GM21529 (cell line): ENCODE results near the gene CELF2.

Source experiments
- ATAC-seq: cut with Tn5 transposase; IDR thresholded peaks from one replicate; pipeline ENCODE4 v1.9.1; 2021; ENCODE audit not compliant: unreplicated experiment

Gene CELF2

DNA sequence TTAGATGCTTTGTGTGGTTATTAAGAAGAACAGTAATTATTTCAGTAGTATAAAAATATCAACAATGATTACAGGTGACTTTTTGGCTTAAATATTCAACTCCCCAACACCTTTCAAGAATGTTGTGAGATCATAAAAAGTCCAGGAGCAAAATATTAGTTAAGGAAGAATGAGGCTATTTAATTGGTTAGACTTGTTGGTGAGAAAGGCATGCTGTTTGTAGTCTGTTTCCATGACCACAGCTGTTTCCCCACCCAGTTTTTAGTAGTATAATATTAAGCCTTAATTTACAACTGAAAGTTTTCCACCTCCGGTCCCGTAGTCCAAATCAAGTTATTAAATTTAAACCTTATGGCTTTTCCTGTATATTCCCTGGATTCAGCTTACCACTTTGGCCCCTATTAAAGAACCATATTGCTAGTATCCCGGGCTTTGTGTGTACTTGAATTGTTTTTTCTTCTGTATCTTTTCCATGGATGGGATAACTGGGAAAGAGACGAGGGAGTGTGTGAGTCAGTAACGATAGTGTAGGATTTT lies 133.3 kb downstream of the CELF2 start:
- ATAC-seq = no peak

DNA sequence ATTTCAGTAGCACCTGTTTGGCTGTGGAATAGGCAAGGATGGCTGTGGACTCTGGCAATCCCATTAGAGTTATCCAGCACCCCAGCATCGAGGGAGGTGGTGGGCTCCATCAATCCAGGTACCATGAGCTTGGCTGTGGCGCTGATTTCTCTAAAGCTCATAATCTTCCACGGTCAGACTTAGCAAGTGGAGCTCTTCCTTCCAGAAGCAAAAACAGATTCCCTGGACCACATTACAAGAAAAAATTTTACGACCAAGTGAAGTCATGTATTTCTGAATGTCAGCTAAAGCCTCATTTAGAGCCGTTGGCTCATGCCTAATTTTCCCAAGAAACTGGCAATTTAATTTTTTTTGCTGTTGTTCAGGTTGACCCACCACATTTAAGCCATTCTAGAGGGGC lies 135.1 kb downstream of the CELF2 start:
- ATAC-seq = no peak

DNA sequence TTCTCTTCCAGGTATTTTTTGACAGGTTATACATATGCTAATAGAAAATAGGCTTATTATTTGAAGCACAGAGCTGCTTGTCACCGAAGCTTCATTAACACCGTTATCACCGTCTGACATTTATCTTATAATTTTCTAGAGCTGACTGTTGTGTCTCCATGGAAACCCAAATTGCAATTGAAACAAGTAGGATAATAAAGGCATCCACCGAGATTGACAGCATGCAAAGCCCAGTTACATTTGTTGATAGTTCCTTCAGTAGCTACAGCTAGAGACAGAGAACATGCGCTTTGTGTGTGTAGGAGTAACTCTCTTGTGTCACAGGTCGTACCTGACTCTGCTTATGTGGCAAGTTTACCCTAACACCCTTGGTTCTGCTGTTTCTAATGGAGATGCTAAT lies 135.6 kb downstream of the CELF2 start:
- ATAC-seq = no peak

DNA sequence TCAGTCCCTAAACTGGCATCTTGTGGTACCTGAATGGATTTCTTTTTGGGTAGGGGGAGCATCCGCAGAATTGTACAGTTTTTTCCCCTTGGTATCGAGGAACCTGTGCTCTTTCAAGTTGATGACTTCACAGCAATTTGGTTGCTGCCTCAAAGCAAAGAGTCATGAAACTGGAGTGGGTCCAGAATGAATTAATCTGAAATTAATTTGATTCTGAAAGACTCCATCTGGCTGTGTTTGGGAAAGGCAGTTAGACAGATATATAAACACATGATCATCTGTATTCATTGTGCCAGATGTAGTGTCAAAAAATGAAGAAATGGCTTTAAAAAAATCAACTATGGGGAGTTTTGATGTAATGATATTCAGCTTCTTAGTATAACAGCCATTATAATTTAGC lies 136.1 kb downstream of the CELF2 start:
- ATAC-seq = no peak

DNA sequence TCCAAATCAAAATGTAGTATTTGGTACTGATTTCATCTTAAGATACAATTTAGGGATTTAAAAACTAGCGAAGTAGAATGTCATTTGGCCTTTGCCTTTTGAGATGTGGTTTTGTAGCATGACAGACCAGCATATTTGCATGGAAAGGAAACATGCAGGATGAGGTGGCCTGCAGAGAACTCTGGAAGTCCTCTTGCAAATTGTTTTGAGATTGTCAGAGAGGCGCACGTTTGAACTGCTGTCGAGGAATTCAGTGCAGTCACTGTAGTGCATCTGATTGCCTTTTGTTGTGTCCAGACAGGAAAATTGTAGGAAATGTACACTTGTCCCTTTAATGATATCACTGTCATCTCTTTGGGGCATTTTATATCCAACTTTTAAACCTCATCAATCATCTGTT lies 136.7 kb downstream of the CELF2 start:
- peak; percentile 52 for ATAC-seq

DNA sequence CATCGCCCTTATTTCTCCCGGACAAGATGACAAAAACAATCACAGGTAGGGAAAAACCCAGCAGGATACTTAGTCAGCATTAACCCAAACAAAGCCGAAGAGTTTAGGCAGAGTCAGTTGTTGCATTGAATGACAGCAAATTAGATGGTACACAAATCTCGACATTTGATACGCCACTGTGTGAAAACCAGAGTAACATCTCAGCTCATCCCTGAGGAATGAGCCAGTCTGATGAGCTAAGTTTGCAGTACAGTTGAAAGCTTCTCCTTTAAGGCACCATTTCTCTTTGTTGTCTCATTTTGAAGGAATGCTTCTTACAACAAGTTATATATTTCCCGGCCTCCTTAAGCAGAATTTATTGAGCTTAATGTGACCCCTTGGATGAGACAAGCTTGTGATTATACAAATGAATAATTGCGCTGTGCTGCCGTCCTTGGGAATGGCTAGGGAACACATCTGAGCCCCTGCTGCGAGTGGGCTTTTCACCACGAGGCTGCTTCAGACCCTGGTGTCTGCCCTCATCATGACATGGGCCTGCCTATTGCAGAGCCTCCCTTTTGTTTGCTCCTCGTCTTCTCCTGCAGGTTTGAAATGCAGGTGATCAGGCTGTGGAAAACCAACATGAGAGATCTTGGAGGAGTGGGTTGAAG lies 137.3 kb downstream of the CELF2 start:
- no peak for ATAC-seq

DNA sequence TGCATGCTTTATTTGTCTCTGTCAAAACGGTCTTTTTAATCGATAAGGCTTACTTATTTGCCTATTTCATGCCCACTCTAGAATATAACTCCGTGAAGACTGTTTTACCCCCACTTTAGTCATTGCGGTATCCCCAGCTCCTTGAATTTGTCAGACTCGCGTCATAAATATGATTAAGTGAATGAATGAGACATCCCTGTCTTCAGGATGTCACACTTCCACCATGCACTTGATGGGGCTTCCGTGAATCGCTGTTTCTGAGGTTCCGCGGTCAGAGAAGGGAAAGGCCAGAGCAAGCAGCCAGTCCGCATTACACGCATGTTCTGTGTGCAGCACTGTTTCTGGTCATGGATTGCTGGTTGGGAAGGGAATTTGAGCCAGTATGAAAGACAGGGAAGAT lies 138.8 kb downstream of the CELF2 start:
- no peak for ATAC-seq

DNA sequence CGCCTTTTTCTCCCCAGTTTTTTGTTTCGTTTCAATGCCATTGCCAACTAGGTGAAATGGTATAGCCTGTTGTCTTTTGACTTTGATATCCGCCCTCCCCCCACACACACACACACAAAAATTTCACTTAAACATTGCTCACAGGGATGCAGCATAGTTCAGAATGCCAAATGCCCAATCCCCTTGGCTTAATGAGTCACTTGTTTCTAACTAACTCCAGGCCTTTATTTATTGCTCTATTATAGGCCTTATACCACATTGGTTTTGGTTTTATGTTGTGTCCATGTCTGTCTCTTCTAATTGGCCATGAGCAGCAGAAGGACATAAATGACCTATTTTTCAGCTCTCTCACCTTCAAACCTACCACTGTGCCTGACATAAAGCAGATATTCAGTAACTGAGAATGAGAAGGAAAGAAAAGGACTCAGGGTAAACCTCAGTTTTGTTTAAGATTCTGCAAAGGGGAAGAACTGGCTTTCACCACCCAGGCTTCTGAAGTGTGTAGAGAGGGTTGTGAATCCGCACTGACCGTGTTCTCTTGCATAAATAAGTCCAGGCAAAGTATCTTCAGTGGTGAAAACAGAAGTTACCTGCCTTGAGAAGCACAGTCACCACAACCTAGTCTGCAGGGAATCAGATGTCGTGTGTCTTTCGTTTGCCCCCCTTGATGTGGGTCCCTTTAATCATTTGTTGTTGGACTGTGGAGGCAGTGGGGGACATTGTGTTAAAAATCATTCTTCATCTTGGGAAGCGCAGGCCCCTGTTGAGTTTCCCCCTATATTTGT lies 139.8 kb downstream of the CELF2 start:
- ATAC-seq = no peak

DNA sequence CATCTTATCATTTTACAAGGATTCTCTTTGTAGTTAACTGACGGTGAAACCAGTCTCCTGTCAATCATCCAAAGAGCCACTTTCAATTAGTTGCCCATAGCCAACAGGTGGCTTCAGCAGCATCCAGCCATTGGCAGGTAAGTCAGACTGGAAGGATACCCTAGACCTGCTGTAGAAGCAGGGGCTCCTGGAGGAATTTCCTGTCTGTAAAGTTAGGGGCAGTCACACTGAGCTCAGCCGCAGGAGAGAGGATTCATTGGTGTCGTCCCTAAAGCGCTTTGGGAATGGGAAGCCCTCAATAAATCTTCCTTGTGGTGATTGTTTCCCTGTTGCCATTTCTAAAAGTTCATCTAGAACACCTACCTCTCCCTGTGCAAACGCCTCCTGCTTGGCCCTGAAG lies 140.4 kb downstream of the CELF2 start:
- no peak for ATAC-seq

DNA sequence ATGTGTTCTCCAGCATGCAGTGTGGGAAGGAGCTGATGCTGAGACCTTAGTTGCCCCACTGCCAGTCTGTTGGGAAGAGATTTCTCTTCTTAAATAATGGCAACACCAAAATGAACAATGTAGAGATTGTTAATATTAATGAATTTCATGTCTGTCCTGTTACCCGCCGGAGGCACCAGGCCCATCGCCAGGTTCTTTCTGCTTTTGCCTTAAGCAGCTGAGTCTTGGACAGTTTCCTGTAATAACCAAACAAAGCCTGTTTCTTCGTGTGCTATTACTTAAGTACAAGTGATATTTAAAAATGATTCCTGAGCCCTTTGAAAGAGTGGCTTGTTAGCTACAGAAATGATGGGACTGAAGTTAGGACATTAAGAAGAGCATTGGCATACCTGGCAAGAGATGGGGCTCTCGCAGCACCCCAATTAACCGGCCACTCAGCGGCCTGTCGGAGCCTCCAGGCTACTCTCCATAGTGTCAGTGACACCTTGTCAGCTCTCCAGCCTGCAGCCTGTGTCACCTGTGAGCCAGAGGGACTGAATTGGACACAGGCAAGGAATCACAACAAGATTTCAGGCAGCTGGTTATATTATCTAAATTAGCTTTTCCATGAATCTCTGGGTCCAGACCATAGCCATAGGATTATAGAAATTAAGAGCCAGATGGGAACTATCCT lies 142.0 kb downstream of the CELF2 start:
- no peak for ATAC-seq

DNA sequence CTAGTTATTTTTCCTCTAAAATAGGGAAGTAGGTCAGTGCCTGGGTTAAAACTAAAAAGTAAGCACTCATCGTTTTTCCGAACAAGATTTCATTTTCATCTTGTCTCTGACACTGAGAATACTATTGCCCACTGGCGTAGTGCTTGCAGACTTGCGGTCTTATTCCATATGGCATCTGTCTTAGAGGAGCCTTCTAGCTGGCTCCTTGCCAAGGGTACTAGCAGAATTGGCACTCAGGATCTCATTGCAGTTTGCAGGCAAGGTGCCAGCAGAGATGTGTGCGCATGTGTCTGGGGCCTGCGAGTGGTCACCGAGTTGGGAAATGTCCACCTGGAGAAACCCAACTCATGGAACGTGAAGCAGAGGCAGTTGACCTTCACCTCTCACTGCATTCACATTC lies 143.4 kb downstream of the CELF2 start:
- no peak for ATAC-seq

DNA sequence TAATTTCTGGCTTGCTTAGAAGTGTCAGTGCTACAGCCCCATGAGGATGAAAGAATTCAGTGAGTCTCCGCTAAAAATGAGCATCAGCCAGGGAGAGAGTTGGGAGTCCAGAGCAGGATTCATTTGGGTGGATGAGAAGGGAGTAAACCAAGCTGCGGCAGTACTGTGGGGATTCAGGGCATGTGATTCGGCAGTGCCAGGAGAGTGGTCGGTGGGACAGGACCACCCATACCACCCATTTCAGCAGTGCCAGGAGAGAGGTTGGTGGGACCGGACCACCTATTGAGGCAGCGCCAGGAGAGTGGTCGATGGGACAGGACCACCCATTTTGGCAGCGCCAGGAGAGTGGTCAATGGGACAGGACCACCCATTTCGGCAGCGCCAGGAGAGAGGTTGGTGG lies 144.2 kb downstream of the CELF2 start:
- no peak for ATAC-seq

DNA sequence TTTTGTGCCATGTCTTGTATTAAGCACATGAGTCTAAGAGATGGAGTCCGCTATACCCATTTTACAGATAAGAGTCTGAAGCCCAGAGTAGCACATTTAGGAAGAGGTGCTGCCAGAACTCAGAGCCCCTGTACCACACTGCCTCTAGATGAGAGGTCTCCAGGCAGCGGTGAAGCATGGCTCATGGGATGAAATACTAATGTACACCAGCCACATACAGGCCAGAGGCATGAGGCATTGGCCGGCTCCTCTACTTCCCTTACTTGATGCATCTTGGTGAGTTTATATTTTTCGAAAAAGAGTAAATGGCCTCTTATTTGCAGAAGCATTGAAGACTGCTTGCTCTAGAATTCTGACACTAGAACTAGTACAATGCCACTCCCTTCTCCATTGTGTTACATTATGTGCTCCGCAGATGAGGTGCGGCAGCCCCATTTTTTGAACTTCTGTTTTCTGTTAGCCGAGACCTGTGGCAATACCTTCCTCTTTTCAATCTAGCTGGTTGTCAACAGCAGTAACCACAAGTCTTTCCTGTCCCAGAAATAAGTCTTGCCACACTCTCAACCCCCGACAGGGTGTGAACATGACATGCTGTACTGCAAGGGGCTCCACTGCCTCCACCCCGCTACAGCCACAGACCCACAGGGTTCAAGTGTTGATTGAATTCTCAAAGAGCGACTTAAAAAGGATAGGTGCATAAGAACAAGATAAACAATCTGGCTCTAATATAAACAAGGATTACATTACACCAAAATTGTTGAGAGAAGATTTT lies 145.3 kb downstream of the CELF2 start:
- peak; percentile 67 for ATAC-seq

DNA sequence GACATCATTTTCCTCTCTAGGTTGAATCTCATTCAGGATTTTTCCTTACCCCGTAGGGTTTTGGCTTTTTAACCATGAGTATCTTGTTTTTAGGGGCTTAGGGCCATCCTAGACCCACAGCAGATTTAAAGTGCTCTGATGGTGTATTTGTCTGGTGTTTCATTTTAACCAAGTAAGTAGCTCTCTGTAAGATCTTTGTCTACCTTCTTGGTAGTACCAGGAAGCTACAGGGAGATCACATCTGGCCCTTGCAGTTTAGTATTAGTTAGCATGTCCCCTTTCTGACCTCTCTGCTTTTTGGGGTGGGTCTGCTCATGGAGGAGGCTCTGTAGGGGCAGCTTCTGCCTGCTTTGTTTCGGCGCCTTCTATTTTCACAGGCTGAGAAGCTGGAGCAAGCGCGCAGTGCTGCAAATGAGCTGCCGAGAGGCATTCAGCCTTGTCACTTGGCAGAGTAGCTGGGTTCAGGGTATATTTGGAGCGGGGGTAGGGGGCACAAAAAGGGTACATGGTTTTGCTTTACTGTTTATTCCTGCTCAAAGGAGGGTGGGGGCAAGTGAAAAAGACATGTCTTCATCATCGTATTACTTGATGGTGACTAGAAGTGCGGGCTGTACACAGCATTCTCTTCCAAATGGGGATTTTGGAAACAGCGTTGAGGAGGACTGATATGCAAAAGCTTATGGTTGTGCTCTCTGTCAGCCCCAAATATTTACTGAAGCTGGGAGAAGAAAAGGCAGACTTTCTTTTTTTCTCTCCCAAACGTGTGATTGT lies 146.3 kb downstream of the CELF2 start:
- no peak for ATAC-seq

DNA sequence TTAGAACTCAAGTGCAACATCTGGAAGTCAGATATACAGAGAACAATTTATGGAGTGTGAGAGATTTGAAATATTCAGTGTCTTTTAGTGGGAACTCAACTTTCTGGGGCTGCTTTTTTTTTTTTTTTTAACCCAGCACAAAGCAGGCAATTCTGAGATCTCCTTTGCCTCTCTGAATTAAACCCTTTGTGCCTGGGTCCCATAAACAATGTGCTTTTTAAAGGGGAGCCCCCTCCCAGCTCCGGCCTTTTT lies 146.8 kb downstream of the CELF2 start:
- ATAC-seq = no peak

DNA sequence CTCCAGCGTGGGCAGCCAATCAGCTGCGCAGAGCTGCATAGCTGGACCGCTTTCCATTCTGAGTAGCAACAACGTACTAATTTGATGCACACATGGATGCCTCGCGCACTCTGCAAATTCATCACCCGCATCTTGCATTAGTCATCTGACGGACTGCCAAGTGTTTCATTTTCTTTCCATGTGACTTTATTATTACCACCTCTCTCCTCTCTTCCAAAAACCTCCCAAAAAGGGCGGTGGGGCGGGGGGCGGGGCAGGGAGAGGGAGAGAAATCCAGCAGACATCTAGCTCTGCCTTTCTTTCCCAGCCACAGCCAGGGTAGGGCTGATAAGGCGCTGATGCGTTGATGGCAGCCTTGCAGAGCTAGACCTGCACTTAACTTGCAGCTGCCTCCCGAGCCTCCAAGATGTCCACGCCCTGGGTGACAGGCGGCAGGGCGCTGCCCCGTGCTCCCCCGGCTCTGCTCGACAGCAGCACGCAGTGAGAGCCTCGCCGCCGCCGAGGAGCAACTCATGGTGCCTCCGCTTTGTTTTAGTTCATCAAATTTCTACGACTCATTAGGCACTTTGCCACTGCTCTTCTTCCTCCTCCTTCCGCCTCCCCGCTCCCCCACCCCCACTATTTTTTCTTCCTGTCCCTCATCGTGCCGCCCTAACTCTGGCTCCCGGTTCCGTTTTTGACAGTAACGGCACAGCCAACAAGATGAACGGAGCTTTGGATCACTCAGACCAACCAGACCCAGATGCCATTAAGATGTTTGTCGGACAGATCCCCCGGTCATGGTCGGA lies 147.3 kb downstream of the CELF2 start:
- ATAC-seq = peak; percentile 23

DNA sequence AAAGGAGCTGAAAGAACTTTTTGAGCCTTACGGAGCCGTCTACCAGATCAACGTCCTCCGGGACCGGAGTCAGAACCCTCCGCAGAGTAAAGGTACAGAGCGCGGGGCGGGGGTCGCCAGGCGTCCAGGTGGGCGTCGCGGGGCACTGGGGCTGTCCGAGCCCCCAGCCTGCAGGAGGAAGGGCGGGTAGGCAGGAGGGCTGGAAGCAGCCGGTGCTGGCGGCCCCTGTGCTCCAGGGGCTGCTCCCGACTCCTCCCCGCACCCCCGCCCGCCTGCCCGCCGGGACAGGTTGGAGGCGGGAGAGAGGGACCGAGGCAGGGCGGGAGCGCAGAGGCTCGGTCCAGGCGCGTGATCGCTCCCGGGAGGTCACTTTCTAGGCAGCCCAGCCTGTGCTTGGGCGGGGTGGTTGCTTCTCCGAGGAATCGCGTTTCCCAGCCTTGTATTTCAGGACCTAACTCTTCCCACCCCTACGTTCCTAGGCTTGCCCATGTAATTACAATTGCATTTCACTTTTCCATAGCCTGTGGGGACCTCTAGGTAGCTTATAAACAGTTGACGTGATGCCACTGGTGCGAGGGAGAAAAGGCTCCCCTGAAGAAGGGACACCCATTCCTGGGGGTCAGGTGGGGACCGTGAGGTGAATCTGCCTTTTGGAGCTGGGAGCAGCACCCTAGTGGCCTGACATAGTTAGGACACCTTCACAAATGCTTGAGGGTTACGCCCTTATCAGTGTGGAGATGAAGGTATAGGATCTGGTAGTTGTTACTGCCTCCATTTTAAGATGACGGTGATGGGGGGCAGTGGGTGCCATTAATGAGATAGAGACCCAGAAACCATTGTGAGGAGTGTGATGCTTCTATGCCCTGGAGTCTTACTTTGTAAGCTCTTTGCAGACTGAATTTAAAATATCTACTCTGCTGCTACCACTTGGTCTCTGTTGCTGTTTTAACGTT lies 148.2 kb downstream of the CELF2 start:
- ATAC-seq = peak; percentile 50

DNA sequence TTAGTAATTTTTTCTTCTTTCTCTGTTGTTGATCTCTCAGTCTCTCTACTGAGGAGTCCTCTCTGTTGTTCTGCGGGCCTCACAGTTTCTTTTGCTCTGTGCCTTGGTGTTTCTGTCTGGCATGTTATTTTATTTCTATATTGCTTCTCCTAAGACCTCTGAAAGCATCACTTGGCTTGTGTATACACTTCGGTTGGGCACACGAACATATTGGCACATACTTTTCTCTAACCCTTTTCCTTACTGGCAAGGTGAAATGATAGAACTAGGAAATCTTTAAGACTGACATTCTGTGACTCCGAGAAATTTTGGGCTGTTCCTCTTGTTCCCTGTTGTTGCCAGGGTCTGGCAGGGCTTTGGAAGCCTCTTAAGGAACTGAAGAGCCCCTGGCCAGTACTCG lies 148.9 kb downstream of the CELF2 start:
- ATAC-seq = no peak
